Endothelial cell (in vitro differentiated cells): ENCODE results near the gene ZIK1. TPM values are rescaled to one million over a fixed set of nuclear protein-coding genes. Genes with fewer than 3 reads are reported as not detected.

Experiments used
- DNase-seq: peaks from one replicate; pipeline ENCODE4 v3.0.0; 2021; ENCODE audit warnings: low spot score
- H3K27ac Mint-ChIP-seq: one replicate; pipeline ENCODE4 v1.8.0; 2021; ENCODE audit warnings: mixed read lengths, inconsistent platforms; ENCODE audit not compliant: unreplicated experiment
- H3K27me3 Mint-ChIP-seq: one replicate; pipeline ENCODE4 v1.8.0; 2021; ENCODE audit warnings: mild to moderate bottlenecking, moderate library complexity, mixed read lengths, inconsistent platforms; ENCODE audit not compliant: unreplicated experiment
- H3K36me3 Mint-ChIP-seq: one replicate; pipeline ENCODE4 v1.8.0; 2021; ENCODE audit warnings: mild to moderate bottlenecking, low read depth, mixed read lengths, inconsistent platforms; ENCODE audit not compliant: unreplicated experiment
- H3K4me1 Mint-ChIP-seq: one replicate; pipeline ENCODE4 v1.8.0; 2021; ENCODE audit warnings: mild to moderate bottlenecking, mixed read lengths, inconsistent platforms; ENCODE audit not compliant: unreplicated experiment
- H3K4me3 Mint-ChIP-seq: one replicate; pipeline ENCODE4 v1.8.0; 2021; ENCODE audit warnings: mild to moderate bottlenecking, mixed read lengths, inconsistent platforms; ENCODE audit not compliant: unreplicated experiment
- H3K9me3 Mint-ChIP-seq: one replicate; pipeline ENCODE4 v1.8.0; 2021; ENCODE audit warnings: mixed read lengths, inconsistent platforms; ENCODE audit not compliant: unreplicated experiment
- total RNA-seq: library from RNA; stranded (reverse); fragmentation: NEBNext Ultra II Directional; extraction: Animal tissue kit (Norgen Biotek cat#: 25700); gene quantifications from one replicate; pipeline ENCODE4 v1.2.1, GENCODE V29; 2021; ENCODE audit not compliant: unreplicated experiment
- TF ChIP-seq, protein P1 (sequence below): fragments of 200-600 bp; sonication (generic); IDR thresholded peaks from one replicate; pipeline ENCODE4 v1.5.0; 2021; ENCODE audit warnings: antibody characterized with exemption; ENCODE audit not compliant: unreplicated experiment

ZIK1 gene
- total RNA-seq, 1 donor from 2014 or later = 19.9 TPM

- DNase-seq = no peak
- Mint-ChIP-seq H3K27me3 (no peaks in the 10 kb centered on the region), H3K27ac (no peak overlapping the region), H3K9me3 (no peaks in the 10 kb centered on the region), H3K36me3 (peaks cover 55% of the 10 kb centered on the region), H3K4me1 (peaks cover 5% of the 10 kb centered on the region), H3K4me3 (peak overlapping the region; percentile 34)
- TF ChIP-seq, protein P1, sequence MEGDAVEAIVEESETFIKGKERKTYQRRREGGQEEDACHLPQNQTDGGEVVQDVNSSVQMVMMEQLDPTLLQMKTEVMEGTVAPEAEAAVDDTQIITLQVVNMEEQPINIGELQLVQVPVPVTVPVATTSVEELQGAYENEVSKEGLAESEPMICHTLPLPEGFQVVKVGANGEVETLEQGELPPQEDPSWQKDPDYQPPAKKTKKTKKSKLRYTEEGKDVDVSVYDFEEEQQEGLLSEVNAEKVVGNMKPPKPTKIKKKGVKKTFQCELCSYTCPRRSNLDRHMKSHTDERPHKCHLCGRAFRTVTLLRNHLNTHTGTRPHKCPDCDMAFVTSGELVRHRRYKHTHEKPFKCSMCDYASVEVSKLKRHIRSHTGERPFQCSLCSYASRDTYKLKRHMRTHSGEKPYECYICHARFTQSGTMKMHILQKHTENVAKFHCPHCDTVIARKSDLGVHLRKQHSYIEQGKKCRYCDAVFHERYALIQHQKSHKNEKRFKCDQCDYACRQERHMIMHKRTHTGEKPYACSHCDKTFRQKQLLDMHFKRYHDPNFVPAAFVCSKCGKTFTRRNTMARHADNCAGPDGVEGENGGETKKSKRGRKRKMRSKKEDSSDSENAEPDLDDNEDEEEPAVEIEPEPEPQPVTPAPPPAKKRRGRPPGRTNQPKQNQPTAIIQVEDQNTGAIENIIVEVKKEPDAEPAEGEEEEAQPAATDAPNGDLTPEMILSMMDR = no peak
Measured at GRCh38 chr19:57641715-57642234, 57.8 kb downstream of the ZIK1 start.

DNA sequence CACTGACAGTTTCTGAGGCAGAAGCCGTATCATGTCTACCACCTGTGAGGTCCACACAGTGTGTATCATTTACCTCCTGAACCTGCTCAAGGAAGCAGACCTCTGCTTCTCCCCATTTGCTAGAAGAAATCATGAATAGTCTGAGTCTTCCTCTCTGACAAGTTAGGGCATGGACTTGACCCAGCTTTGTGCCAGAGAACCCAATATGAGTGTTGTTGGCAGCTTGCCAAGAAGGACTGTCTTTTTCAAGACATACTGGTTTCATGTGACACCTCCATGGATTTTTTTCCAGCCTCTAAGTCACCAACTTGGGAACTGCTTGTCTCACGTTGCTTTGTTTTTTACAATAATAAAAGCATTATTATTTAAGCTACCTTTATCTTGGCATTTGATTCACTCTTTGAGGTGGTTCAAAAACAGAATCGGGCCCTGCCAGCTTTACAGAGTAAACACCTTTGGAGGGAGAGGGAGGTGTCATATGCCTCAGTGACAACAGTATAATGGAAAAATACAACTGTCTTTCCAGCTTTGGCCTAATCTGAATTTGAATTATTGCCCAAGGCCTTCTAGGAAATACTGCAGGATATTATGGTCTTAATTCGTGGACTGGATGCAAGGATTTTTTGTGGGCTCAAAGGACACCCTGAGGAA is 58.6 kb downstream of the ZIK1 start:
- H3K9me3 Mint-ChIP-seq = no peaks in the 10 kb centered on the region
- no peak for DNase-seq
- peaks cover 47% of the 10 kb centered on the region for H3K36me3 Mint-ChIP-seq
- peaks cover 5% of the 10 kb centered on the region for H3K4me1 Mint-ChIP-seq
- no peak overlapping the region for H3K27ac Mint-ChIP-seq
- TF ChIP-seq, protein P1 = no peak
- no peak overlapping the region for H3K4me3 Mint-ChIP-seq
- H3K27me3 Mint-ChIP-seq = no peaks in the 10 kb centered on the region

Other genes starting within 250 kb of the ZIK1 start
- 15.7 TPM for gene ZNF304, start 232.9 kb upstream of the ZIK1 start, total RNA-seq
- 13.0 TPM for gene TRAPPC2B, start 220.6 kb upstream of the ZIK1 start, total RNA-seq
- 4.8 TPM for gene ZNF547, start 220.6 kb upstream of the ZIK1 start, total RNA-seq
- gene ZNF548, start 194.3 kb upstream of the ZIK1 start, total RNA-seq = 26.1 TPM
- gene ZNF17, start 173.0 kb upstream of the ZIK1 start, total RNA-seq = 13.7 TPM
- 20.3 TPM for gene ZNF749, start 148.8 kb upstream of the ZIK1 start, total RNA-seq
- gene VN1R1, start 127.0 kb upstream of the ZIK1 start, total RNA-seq = 1.8 TPM
- 19.1 TPM for gene ZNF772, start 106.6 kb upstream of the ZIK1 start, total RNA-seq
- gene ZNF419, start 96.4 kb upstream of the ZIK1 start, total RNA-seq = 16.1 TPM
- 9.7 TPM for gene ZNF773, start 84.2 kb upstream of the ZIK1 start, total RNA-seq
- gene ZNF549, start 56.8 kb upstream of the ZIK1 start, total RNA-seq = 10.6 TPM
- gene ZNF550, start 24.3 kb upstream of the ZIK1 start, total RNA-seq = 15.3 TPM
- gene ZNF416, start 5.2 kb upstream of the ZIK1 start, total RNA-seq = 10.9 TPM
- gene ZNF530, start 15.7 kb downstream of the ZIK1 start, total RNA-seq = 7.2 TPM
- gene ZNF134, start 30.1 kb downstream of the ZIK1 start, total RNA-seq = 37.5 TPM
- gene ZNF211, start 49.0 kb downstream of the ZIK1 start, total RNA-seq = 31.1 TPM
- 0.74 TPM for gene ZSCAN4, start 84.8 kb downstream of the ZIK1 start, total RNA-seq
- gene ZNF551, start 97.8 kb downstream of the ZIK1 start, total RNA-seq = 11.6 TPM
- gene ZNF154, start 125.1 kb downstream of the ZIK1 start, total RNA-seq = 23.2 TPM
- 12.2 TPM for gene ZNF671, start 143.5 kb downstream of the ZIK1 start, total RNA-seq
- gene ZNF776, start 162.7 kb downstream of the ZIK1 start, total RNA-seq = 22.6 TPM
- gene ZNF586, start 185.5 kb downstream of the ZIK1 start, total RNA-seq = 19.6 TPM
- 7.0 TPM for gene ZNF552, start 230.8 kb downstream of the ZIK1 start, total RNA-seq
- 24.5 TPM for gene ZNF587B, start 246.2 kb downstream of the ZIK1 start, total RNA-seq